Epithelial cell of esophagus (primary cell): ENCODE data around the gene CACNA1A.

Experiments
- DNase-seq: peaks from one replicate; pipeline ENCODE4 v3.0.0; 2010; ENCODE audit warnings: low read depth
- H3K4me3 ChIP-seq: 2 replicates; pipeline ENCODE4 v1.5.1; 2011; ENCODE audit warnings: mild to moderate bottlenecking, low read length, control low read depth
- CTCF ChIP-seq: IDR thresholded peaks from 2 replicates; pipeline ENCODE4 v1.5.1; 2011; ENCODE audit warnings: low read depth, mild to moderate bottlenecking, low read length, control low read depth, inconsistent platforms; ENCODE audit not compliant: insufficient read depth; ENCODE audit errors: missing control alignments

The CACNA1A gene

DNA sequence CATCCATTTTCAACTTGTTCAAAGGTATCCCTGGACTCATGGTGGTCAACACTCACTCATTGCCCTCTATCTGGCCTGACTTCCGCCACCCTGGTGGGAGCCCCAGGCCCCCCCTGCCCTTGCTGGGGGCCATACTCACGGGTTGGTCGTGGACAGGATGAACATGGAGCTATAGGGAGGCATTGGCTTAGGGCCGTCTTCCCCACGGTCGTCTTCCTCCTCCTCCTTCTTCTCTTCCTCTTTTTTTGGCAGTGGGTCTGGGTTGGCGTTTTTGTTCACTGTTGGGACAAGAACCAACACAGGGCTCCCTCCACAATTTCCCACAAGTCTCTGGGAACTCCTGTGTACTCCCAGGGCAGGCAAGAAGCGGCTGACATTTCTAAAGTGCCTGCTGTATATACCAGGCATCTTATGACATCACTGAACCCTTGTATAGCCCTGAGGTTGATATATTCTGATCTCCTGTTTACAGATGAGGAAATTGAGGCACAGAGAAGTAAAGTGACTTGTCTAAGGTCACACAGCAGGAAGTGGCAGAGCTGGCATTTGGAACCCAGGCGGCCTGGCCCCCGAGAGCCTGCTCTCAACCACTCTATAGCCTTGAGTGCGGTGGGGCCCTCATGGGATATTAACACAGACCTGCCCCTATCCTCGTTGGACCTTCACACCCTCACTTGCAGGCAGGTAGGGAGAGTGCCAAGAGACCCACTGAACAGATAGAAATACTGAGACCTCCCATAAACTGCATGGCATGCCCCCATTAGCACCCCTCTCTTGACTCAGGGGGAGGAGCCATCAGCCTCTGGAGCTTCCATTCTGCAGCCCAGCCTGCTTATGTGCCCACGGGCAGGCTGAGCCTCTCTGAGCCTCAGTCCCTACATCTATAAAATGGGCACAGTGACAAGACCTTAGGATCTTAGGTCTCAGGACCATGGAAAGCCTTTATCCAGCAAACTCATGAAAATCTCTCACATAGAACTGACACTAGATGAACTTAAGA is 221.1 kb downstream of the CACNA1A start:
- DNase-seq = no peak
- H3K4me3 ChIP-seq = no peak overlapping the region
- no peak for TF ChIP-seq CTCF

DNA sequence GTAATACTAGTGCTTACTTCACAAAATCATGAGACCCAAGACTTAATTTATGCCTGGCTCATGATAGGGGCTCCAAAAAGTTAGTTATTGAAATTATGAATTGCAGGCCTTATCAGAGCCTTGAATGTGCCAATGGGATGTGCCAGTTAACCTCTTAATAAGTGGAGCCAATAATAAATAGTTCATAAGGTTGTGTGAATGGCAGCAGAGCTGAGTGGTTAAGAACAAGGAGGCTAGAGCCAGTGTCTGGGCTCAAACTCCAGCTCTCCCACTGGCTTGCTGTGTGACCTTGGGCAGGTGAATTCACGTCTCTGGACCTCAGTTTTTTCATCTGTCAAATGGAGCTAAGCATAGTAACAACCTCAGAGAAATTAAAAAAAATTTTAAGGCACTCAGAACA is 222.4 kb downstream of the CACNA1A start:
- no peak for TF ChIP-seq CTCF
- no peak for DNase-seq
- H3K4me3 ChIP-seq = no peak overlapping the region

GRCh38 chr19:13282486-13283065 is 223.7 kb downstream of the CACNA1A start:
- no peak overlapping the region for H3K4me3 ChIP-seq
- DNase-seq = no peak
- TF ChIP-seq CTCF = no peak

DNA sequence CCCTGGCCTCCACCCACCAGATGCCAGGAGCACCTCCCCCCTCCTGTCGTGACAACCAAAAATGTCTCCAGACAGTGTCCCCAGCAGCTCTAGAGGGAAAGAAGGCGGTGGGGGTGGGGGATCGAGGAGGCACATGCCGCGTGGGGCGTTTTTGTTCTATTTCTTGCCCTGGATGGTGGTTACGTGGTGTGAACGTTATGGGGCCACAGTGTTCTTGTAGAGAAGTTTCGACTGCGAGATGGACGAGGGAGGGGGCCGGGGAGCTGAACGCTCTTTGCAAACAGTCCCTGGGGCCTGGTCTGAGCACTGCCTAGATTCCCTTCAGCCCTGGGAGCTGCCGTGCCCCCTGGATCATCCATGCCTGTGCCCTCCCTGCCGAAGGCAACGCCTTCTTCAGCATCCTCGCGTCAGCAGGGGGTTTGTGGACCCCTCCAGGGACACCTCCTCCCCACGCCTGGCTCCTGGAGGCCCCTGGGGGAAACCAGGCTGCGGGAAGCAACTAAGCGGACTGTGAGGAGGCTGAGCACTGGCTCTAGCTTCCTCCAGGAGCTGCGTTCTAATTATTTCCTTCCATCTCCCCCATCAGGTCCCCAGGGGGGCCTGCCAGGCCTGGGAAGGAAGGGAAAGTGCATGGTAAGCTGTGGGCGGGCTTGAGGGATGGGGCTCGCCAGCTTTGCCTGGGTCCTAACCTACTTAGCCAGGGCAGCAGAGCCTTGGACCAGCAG is 224.6 kb downstream of the CACNA1A start:
- no peak for DNase-seq
- no peak overlapping the region for H3K4me3 ChIP-seq
- TF ChIP-seq CTCF = no peak

DNA sequence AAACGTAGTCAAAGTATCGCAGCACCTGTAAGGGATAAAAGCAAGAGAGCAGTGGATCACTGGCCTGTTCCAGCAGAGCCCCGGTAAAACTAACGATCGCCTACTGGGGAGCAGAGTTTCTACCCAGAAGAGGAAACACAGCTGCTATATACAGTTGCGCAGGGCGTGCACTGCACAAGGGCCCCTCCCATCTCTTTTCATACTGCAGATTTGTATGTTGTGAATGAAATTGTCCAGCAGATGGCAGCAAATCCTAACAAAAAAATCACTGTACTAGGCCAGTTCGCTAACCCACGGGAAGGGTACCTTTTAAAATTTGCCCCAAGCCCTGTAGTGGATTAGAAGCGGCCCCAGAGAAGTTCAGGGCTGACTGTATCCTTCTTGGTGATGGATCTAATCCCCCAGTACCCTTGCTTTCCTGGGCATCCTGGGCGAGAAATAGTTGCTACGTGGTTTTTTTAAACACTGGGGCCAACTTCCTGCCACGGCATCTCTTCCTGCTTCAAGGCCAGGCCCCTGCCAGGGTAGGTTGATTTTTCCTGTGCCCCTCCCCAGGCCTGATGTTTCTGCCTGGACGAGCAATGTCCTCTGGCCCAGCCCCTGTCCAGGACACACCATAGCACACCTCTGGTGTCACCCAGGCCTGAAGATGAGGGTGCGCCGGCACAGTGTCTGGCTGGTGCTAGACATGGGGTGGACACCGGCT is 229.0 kb downstream of the CACNA1A start:
- peak; percentile 60 for TF ChIP-seq CTCF
- peak; percentile 74 for DNase-seq
- no peak overlapping the region for H3K4me3 ChIP-seq

DNA sequence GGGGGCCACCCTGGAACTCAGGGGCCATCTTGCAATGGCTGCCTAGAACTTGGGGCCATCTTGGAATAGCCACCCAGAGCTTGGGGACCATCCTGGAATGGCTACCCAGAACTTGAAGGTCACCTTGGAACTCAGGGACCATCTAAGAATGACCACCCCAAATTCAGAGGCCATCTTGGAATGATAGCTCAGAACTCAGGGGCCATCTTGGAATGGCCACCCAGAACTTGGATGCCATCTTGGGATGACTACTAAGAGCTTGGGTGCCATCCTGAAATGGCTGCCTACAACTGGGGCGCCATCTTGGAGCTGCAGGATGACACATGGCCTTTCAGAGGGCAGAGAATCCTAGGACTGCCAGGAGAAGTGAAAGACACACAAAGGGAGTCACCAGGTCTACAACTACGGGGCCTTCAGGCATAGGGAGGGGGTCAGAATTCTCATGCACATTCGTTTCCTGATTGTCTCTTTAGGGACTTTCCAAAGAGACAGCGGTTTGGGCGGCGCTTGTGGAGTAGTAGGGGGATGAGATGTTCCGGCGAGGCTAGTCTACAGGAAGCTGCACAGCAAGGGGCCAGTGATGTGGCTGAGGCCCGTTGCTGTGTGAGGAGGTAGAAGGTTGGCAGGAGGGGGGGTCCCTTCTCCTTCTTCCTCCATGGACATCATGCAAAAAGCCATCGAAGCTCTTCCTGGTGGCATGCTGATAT is 231.1 kb downstream of the CACNA1A start:
- no peak for TF ChIP-seq CTCF
- DNase-seq = no peak
- no peak overlapping the region for H3K4me3 ChIP-seq
